HS-27A (cell line): ENCODE results near the gene IKZF3.
"Not testable (repeated sequence)": the region's sequence is repeated elsewhere in the genome, so short reads cannot be mapped to it uniquely, and the experiment has no call there.

Source experiments
- DNase-seq: peaks from one replicate; pipeline ENCODE4 v3.0.0-alpha.2; 2012; ENCODE audit warnings: low read depth, missing footprints

The IKZF3 gene

GRCh38 chr17:39863918-39864746 is at the start of gene IKZF3:
Gene IKZF3, minus strand, starts transcription at chr17:39864312. Its CDS starts 186 bp downstream, at chr17:39864126.
- DNase-seq, result peak; percentile 7

GRCh38 chr17:39908789-39909352 is 44.8 kb upstream of the IKZF3 start:
- DNase-seq, result no peak

GRCh38 chr17:39904990-39905288 is 40.8 kb upstream of the IKZF3 start:
- no peak for DNase-seq

- no peak for DNase-seq
Observed at GRCh38 chr17:39903158-39903884, 39.2 kb upstream of the IKZF3 start.

GRCh38 chr17:39902027-39902426 is 37.9 kb upstream of the IKZF3 start:
- DNase-seq, result not testable (repeated sequence)

- DNase-seq, result no peak
Observed at GRCh38 chr17:39899215-39899614, 35.1 kb upstream of the IKZF3 start.

- DNase-seq, result no peak
Observed at GRCh38 chr17:39898088-39898487, 34.0 kb upstream of the IKZF3 start.

- DNase-seq, result no peak
Observed at GRCh38 chr17:39894681-39895376, 30.7 kb upstream of the IKZF3 start.

- DNase-seq, result no peak
Observed at GRCh38 chr17:39889200-39889599, 25.1 kb upstream of the IKZF3 start.

- DNase-seq, result no peak
Observed at GRCh38 chr17:39887078-39887477, 23.0 kb upstream of the IKZF3 start.

- not testable (repeated sequence) for DNase-seq
Observed at GRCh38 chr17:39886102-39886501, 22.0 kb upstream of the IKZF3 start.

- no peak for DNase-seq
Observed at GRCh38 chr17:39872751-39873150, 8.6 kb upstream of the IKZF3 start.

- no peak for DNase-seq
Observed at GRCh38 chr17:39871801-39872200, 7.7 kb upstream of the IKZF3 start.

GRCh38 chr17:39870776-39871175 is 6.7 kb upstream of the IKZF3 start:
- no peak for DNase-seq

GRCh38 chr17:39868554-39868942 is 4.4 kb upstream of the IKZF3 start:
- no peak for DNase-seq

- DNase-seq, result no peak
Observed at GRCh38 chr17:39867880-39868553, 3.9 kb upstream of the IKZF3 start, which contains the start of gene ZPBP2. Gene ZPBP2, plus strand, starts transcription at chr17:39868202. Its CDS starts 153 bp downstream, at chr17:39868355.

GRCh38 chr17:39867084-39867879 is 3.2 kb upstream of the IKZF3 start:
- no peak for DNase-seq

- DNase-seq, result no peak
Observed at GRCh38 chr17:39866013-39866730, 2.1 kb upstream of the IKZF3 start.

GRCh38 chr17:39863244-39863917 is 731 bp downstream of the IKZF3 start:
- no peak for DNase-seq

- no peak for DNase-seq
Observed at GRCh38 chr17:39861235-39861634, 2.9 kb downstream of the IKZF3 start.
